Sigmoid colon (tissue), 3 donors: ENCODE data around the gene SRF.

Source experiments
- CTCF ChIP-seq, 4 experiments: fragments of 450-650 bp in 3 of 4; fragments of 200-600 bp in 1 of 4; IDR thresholded peaks; one replicate each; pipeline ENCODE4 v1.5.1; 2016 to 2019; ENCODE audit warnings: antibody characterized with exemption in 4 of 4, mild to moderate bottlenecking in 3 of 4, moderate library complexity in 2 of 4
- POLR2A ChIP-seq, 2 donors: fragments of 450-650 bp; IDR thresholded peaks; one replicate each; pipeline ENCODE4 v1.6.1; 2016; ENCODE audit warnings: antibody characterized with exemption in 2 of 2, mild to moderate bottlenecking in 2 of 2, moderate library complexity in 2 of 2

GRCh38 chr6:43181621-43181941 lies 10.5 kb downstream of the SRF start:
- TF ChIP-seq CTCF (IDR thresholded peaks at IDR 0.05) (no peak), POLR2A (IDR thresholded peaks at IDR 0.05) (no peak)
